SK-N-SH (cell line): ENCODE results near the gene RAB33B.

Experiments
- CTCF ChIP-seq: fragments of 200-600 bp; sonication (generic); IDR thresholded peaks from 2 replicates; pipeline ENCODE4 v1.6.1; 2017; ENCODE audit warnings: antibody characterized with exemption, mild to moderate bottlenecking, moderate library complexity
- FOSL2 ChIP-seq: IDR thresholded peaks from 2 replicates; pipeline ENCODE4 v1.4.0; 2012; ENCODE audit warnings: low read depth, mild to moderate bottlenecking, moderate library complexity, borderline replicate concordance
- FOXJ3 ChIP-seq: sonication (generic); formaldehyde crosslinking; IDR thresholded peaks from 2 replicates; pipeline ENCODE4 v1.5.1; 2020; ENCODE audit warnings: mild to moderate bottlenecking, missing genetic modification reagents
- GABPA ChIP-seq: IDR thresholded peaks from 2 replicates; pipeline ENCODE4 v1.4.0; 2012; ENCODE audit warnings: low read depth, mild to moderate bottlenecking
- IRF3 ChIP-seq: fragments of 150-350 bp; IDR thresholded peaks from 2 replicates; pipeline ENCODE4 v1.6.1; 2016; ENCODE audit warnings: mild to moderate bottlenecking, low read depth, low read length
- POLR2AphosphoS5 ChIP-seq: IDR thresholded peaks from 2 replicates; pipeline ENCODE4 v1.6.1; 2012; ENCODE audit warnings: low read depth, low read length

- TF ChIP-seq CTCF (no peak), GABPA (no peak), FOXJ3 (CRISPR knock-in tag) (no peak), POLR2AphosphoS5 (no peak), IRF3 (no peak), FOSL2 (no peak)
These were observed 61.6 kb downstream of the RAB33B start for GRCh38 chr4:139515531-139515958.
